Measurements from ENCODE around the gene GALNT7. TPM values are rescaled to one million over a fixed set of nuclear protein-coding genes. Genes with fewer than 3 reads are reported as not detected.

The GALNT7 gene
- polyA plus RNA-seq, 1 donor: 43.4 TPM

DNA sequence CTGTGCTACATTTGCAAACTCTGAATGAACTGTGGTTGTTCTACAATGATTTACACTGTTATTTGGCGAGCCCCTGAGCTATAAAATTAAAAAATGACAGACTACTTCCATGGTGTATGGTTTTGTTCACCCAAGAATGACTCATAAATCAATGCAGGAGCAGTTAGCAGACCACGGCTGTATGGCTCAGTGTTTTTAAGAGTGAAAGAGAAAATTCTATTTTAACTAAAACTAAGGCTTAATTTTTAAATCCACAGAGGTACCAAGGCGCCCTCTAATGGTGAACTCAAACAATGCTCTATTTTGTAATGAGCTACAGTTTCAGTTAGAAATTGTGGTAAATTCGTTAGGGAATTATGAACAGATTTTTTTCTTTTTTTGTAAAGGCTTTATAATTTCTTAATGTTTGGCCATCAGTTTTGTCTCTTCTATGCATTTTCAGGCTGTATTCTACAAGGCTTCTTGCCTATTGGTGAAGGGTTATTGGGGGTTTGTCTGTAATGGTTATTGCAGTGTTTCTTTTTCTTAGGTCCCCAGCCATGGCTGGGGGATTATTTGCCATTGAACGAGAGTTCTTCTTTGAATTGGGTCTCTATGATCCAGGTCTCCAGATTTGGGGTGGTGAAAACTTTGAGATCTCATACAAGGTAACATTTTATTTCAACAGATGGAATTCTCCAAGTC lies 133.0 kb downstream of the GALNT7 start:
- DNase-seq: peak; percentile 28

DNA sequence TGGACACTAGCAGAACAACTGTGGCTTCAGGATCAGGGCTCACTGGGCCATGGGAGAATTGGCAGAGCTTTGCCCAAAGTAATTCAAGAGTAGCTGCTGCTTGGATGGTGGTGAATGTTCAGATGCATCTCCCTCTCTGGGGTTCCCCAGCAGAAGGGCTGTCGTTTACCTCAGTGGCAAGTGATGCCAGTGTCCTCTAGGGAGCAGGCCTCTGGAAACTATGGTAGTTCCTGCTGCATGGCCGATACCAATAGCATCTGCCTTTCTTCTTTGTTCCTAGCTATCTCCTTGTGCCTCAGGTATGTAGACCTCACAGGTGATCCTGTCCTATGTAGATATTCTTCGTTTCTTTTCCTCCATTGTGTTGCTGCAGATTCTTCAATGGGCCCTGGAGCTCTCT lies 139.2 kb downstream of the GALNT7 start:
- no peak for DNase-seq

DNA sequence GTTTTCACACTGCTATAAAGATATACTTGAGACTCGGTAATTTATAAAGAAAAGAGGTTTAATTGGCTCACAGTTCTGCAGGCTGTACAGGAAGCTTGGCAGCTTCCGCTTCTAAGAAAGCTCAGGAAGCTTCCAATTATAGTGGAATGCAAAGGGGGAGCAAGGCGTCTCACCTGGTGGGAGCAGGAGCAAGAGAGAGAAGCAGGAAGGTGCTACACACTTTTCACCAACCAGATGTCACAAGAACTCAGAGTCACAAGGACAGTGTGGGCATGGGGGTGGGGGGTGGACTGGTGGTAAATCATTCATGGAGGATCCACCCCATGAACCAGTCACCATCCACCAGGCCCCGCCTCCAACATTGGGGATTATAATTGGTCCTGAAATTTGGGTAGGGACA lies 142.8 kb downstream of the GALNT7 start:
- DNase-seq: no peak

GRCh38 chr4:173314715-173315114 lies 146.1 kb downstream of the GALNT7 start:
- no peak for DNase-seq

DNA sequence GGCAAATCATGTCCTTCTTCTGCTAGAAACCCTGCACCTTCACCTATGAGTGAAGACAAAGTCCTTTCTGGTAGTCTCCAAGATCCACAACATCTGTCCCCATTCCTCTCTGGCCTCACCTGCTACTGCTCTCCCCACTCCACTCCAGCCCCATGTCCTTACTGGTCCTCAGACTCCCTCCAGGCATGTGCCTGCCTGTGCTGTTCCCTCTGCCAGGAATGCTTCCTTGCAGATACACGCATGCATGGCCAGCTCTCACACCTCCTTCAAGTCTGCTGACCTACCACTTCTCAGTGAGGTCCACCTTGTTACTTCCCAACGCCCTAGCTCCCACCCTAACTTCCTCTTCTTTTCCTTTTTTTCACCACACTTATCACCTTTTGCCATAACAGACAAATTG lies 147.4 kb downstream of the GALNT7 start:
- DNase-seq: no peak

GRCh38 chr4:173317004-173317403 lies 148.4 kb downstream of the GALNT7 start:
- DNase-seq: no peak

DNA sequence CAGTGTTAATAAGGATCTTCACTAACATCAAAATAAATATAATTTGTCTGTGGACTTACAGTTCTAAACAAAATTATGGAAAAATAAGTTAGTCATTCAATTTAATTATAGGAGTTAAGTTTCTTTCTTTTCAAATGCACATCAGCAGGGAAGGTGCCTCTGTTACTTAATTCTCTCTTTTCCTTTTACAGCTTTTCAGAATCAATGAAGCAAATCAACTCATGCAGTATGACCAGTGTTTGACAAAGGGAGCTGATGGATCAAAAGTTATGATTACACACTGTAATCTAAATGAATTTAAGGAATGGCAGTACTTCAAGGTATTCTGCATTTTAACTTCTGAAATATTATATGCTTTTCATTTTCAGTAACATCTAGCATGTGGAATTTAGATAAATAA lies 149.6 kb downstream of the GALNT7 start:
- DNase-seq: no peak

- DNase-seq: no peak
Measured at GRCh38 chr4:173318648-173319211, 150.1 kb downstream of the GALNT7 start.

DNA sequence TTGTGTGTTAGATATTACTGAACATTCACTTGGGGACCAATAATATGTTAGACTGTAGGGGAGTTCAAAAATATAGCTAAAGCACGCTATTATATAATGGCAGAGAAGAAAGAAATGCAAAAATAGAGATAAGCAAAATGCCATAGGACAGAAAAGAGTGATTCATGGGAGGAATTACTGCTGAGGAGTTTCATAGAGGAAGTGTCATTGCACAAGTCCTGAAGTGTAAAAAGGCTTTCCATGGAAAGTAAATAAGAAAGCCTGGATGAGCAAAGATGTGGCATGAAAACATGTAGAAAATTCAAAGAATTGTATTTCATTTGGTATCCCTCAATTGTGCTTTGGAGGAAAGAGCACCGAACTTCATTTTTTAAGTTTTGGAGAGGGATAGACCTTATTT lies 151.1 kb downstream of the GALNT7 start:
- no peak for DNase-seq

- DNase-seq: no peak
Measured at GRCh38 chr4:173325007-173325736, 156.6 kb downstream of the GALNT7 start.

DNA sequence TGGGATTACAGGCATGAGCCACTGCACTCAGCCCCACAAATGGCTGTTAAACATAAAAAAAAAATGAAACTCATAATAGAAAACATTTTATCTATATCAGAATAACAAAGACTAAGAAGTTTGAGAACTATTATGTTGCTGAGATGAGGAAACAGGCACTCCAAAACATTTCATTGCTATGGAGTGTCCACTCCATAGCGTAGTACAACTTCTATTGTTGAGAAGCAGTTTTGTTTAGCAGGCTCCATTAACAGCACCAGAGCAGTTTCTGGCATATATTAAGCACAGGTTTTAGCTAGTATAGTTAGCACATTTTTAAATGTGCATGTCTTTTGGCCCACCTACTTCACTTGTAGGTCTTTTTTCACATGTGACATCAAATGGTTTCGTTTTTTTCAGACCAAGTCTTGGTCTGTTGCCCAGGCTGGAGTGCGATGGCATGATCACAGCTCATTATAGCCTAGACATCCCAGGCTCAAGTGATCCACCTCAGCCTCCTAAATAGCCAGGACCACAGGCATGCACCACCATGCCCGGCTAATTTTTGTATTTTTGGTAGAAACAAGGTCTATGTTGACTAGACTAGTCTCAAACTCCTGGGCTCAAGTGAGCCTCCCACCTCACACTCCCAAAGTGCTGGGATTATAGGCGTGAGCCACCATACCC lies 159.8 kb downstream of the GALNT7 start:
- no peak for DNase-seq

- no peak for DNase-seq
Measured at GRCh38 chr4:173330590-173330989, 162.0 kb downstream of the GALNT7 start.

GRCh38 chr4:173332021-173332487 lies 163.4 kb downstream of the GALNT7 start:
- no peak for DNase-seq

GRCh38 chr4:173332963-173333657 lies 164.5 kb downstream of the GALNT7 start:
- no peak for DNase-seq

- DNase-seq: peak; percentile 52
Measured at GRCh38 chr4:173333658-173334084, 165.1 kb downstream of the GALNT7 start.

GRCh38 chr4:173334085-173334890 lies 165.7 kb downstream of the GALNT7 start, which contains the start of gene HMGB2:
Gene HMGB2, minus strand, starts transcription at chr4:173334358. Its CDS starts 709 bp downstream, at chr4:173333649.
- DNase-seq: peak; percentile 100

- DNase-seq: peak; percentile 89
Measured at GRCh38 chr4:173334891-173335752, 166.5 kb downstream of the GALNT7 start.

DNA sequence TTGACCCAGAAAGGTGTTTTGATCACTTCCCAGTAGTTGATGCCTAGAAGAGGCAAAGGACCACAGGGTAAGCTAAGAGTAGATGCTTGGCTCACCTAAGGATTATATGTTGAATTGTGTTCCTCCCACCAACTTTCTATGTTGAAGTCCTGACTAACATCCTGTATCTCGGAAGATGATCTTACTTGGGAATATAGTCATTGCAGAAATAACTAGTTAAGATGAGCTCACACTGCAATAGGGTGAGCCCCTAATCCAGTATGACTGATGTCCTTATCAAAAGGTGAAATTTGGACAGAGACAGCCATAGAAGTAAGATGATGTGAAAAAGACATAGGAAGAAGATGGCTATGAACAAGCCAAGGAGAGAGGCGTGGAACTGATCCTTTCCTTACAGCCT lies 168.9 kb downstream of the GALNT7 start:
- DNase-seq: no peak

GRCh38 chr4:173343832-173344397 lies 175.3 kb downstream of the GALNT7 start:
- DNase-seq: no peak

- DNase-seq: no peak
Measured at GRCh38 chr4:173345648-173346047, 177.0 kb downstream of the GALNT7 start.
